ENCODE data around the gene RPL27A.

- TF ChIP-seq, protein P1, sequence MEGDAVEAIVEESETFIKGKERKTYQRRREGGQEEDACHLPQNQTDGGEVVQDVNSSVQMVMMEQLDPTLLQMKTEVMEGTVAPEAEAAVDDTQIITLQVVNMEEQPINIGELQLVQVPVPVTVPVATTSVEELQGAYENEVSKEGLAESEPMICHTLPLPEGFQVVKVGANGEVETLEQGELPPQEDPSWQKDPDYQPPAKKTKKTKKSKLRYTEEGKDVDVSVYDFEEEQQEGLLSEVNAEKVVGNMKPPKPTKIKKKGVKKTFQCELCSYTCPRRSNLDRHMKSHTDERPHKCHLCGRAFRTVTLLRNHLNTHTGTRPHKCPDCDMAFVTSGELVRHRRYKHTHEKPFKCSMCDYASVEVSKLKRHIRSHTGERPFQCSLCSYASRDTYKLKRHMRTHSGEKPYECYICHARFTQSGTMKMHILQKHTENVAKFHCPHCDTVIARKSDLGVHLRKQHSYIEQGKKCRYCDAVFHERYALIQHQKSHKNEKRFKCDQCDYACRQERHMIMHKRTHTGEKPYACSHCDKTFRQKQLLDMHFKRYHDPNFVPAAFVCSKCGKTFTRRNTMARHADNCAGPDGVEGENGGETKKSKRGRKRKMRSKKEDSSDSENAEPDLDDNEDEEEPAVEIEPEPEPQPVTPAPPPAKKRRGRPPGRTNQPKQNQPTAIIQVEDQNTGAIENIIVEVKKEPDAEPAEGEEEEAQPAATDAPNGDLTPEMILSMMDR (IDR thresholded peaks at IDR 0.05; ENCODE audit: low read depth, low read length): no peak
- no peak for TF ChIP-seq EZH2phosphoT487 (IDR thresholded peaks at IDR 0.05; ENCODE audit: low read depth)
These were observed 48.1 kb downstream of the RPL27A start for GRCh38 chr11:8730697-8731020.

Data from OCI-LY3 (cell line).